Endodermal cell (in vitro differentiated cells): ENCODE measurements around the gene GABRG3. TPM values are rescaled to one million over a fixed set of nuclear protein-coding genes. Genes with fewer than 3 reads are reported as not detected.

Experiments
- DNase-seq: peaks from one replicate; pipeline ENCODE4 v3.0.0-alpha.2; 2017
- H3K27ac ChIP-seq: 2 replicates; pipeline ENCODE4 v1.5.1; 2013; ENCODE audit warnings: mild to moderate bottlenecking, low read depth, low read length, moderate library complexity
- H3K27me3 ChIP-seq: 2 replicates; pipeline ENCODE4 v1.6.1; 2013; ENCODE audit warnings: mild to moderate bottlenecking, low read length, moderate library complexity; ENCODE audit not compliant: insufficient read depth, control insufficient read depth, poor library complexity, severe bottlenecking
- H3K36me3 ChIP-seq: 2 replicates; pipeline ENCODE4 v1.7.0; 2013; ENCODE audit warnings: mild to moderate bottlenecking, low read length, moderate library complexity; ENCODE audit not compliant: control insufficient read depth, insufficient read depth
- H3K4me1 ChIP-seq: one replicate; pipeline ENCODE4 v1.7.0; 2013; ENCODE audit warnings: low read length; ENCODE audit not compliant: control insufficient read depth, insufficient read depth
- H3K4me3 ChIP-seq: 2 replicates; pipeline ENCODE4 v1.5.1; 2013; ENCODE audit warnings: mild to moderate bottlenecking, low read length, moderate library complexity
- H3K9ac ChIP-seq: 2 replicates; pipeline ENCODE4 v1.6.1; 2013; ENCODE audit warnings: mild to moderate bottlenecking, low read length, moderate library complexity; ENCODE audit not compliant: poor library complexity, severe bottlenecking; ENCODE audit errors: extremely low read depth
- H3K9me3 ChIP-seq: 2 replicates; pipeline ENCODE4 v1.6.1; 2013; ENCODE audit warnings: mild to moderate bottlenecking, low read length, moderate library complexity; ENCODE audit not compliant: control insufficient read depth
- H3K27ac Mint-ChIP-seq: 2 replicates; pipeline ENCODE4 v1.8.0; 2020; ENCODE audit warnings: mixed read lengths
- H3K27me3 Mint-ChIP-seq: 2 replicates; pipeline ENCODE4 v1.8.0; 2021; ENCODE audit warnings: mild to moderate bottlenecking, mixed read lengths; ENCODE audit not compliant: insufficient read depth
- H3K36me3 Mint-ChIP-seq: 2 replicates; pipeline ENCODE4 v1.8.0; 2020; ENCODE audit warnings: low read depth, mixed read lengths
- H3K4me1 Mint-ChIP-seq: 2 replicates; pipeline ENCODE4 v1.8.0; 2020; ENCODE audit warnings: mixed read lengths
- H3K4me3 Mint-ChIP-seq: 2 replicates; pipeline ENCODE4 v1.8.0; 2020; ENCODE audit warnings: mild to moderate bottlenecking, moderate library complexity, mixed read lengths
- H3K9me3 Mint-ChIP-seq: 2 replicates; pipeline ENCODE4 v1.8.0; 2020; ENCODE audit warnings: mild to moderate bottlenecking, mixed read lengths
- WGBS, 2 experiments: methylation state at CpG; one replicate each; pipeline versions ENCODE4 v1.1.5 to v1.1.7; 2013; ENCODE audit warnings: missing lambda C conversion rate in 2 of 2, mixed read lengths in 1 of 2; ENCODE audit not compliant: insufficient coverage in 1 of 2, insufficient read length in 1 of 2; 5-methylcytosine and 5-hydroxymethylcytosine counted together
- total RNA-seq, 2 donors: library from RNA; stranded (reverse); fragmentation: NEBNext Ultra II Directional in 1 of 2; extraction: Animal tissue kit (Norgen Biotek cat#: 25700) in 1 of 2; gene quantifications; 2 replicates in 1 of 2; 3 replicates in 1 of 2; pipeline ENCODE4 v1.2.1, GENCODE V29; 2021
- TF ChIP-seq, protein P1 (sequence below): fragments of 200-600 bp; sonication (generic); conservative IDR thresholded peaks from 2 replicates; pipeline ENCODE4 v1.5.0; 2021; ENCODE audit warnings: antibody characterized with exemption, mild to moderate bottlenecking

The GABRG3 gene
- total RNA-seq, 2 donors from 2014 or later = 0.48 to 0.84 TPM

- H3K4me1 ChIP-seq = peaks cover 3% of the 10 kb centered on the region
- peaks cover 5% of the 10 kb centered on the region for H3K4me1 Mint-ChIP-seq
- H3K9me3 Mint-ChIP-seq = peaks cover 10% of the 10 kb centered on the region
- DNase-seq = no peak
- no peak overlapping the region for H3K27ac ChIP-seq
- no peaks in the 10 kb centered on the region for H3K9me3 ChIP-seq
- 96% methylated on average over 5 of the region's 5 CpGs for WGBS, 2 experiments
- no peaks in the 10 kb centered on the region for H3K27me3 Mint-ChIP-seq
- no peak overlapping the region for H3K4me3 Mint-ChIP-seq
- no peaks in the 10 kb centered on the region for H3K36me3 ChIP-seq
- H3K27ac Mint-ChIP-seq = no peak overlapping the region
- H3K27me3 ChIP-seq = no peaks in the 10 kb centered on the region
- no peak overlapping the region for H3K4me3 ChIP-seq
- no peaks in the 10 kb centered on the region for H3K36me3 Mint-ChIP-seq
- H3K9ac ChIP-seq = no peak overlapping the region
- TF ChIP-seq, protein P1, sequence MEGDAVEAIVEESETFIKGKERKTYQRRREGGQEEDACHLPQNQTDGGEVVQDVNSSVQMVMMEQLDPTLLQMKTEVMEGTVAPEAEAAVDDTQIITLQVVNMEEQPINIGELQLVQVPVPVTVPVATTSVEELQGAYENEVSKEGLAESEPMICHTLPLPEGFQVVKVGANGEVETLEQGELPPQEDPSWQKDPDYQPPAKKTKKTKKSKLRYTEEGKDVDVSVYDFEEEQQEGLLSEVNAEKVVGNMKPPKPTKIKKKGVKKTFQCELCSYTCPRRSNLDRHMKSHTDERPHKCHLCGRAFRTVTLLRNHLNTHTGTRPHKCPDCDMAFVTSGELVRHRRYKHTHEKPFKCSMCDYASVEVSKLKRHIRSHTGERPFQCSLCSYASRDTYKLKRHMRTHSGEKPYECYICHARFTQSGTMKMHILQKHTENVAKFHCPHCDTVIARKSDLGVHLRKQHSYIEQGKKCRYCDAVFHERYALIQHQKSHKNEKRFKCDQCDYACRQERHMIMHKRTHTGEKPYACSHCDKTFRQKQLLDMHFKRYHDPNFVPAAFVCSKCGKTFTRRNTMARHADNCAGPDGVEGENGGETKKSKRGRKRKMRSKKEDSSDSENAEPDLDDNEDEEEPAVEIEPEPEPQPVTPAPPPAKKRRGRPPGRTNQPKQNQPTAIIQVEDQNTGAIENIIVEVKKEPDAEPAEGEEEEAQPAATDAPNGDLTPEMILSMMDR = no peak
These were observed 118.7 kb downstream of the GABRG3 start for GRCh38 chr15:27089676-27090075.

DNA sequence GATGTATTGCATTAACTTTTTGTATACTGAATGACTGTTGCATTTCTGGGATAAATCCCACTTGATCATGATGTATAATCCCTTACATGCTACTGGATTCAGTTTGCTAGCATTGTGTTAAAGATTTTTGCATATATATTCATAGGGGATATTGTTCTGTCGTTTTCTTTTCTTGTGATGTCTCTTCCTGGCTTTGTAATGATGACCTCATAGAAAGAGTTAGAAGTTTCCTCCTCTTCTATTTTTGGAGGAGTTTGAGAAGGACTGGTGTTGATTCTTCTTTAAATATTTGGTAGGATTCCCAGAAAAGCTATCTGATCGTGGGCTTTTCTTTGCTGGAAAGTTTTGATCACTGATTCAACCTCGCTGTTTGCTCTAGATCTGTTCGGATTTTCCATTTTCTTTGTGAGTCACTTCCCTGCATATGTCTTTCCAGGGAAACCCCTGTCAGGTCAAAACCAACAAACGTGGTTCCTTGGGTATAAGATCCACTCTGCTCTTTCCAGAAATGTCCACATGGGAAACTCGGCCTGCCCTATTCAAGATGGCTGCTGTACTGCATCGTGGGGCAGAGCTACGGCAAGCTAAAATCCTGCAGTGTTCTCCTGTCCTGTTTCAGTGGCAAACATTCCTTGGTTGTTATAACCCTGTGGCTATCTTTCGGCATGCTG lies 120.4 kb downstream of the GABRG3 start:
- Histone ChIP-seq H3K27ac (no peak overlapping the region), H3K4me1 (no peaks in the 10 kb centered on the region), H3K4me3 (no peak overlapping the region), H3K27me3 (no peaks in the 10 kb centered on the region), H3K9ac (no peak overlapping the region), H3K36me3 (no peaks in the 10 kb centered on the region), H3K9me3 (no peaks in the 10 kb centered on the region)
- H3K4me1 Mint-ChIP-seq = no peaks in the 10 kb centered on the region
- peaks cover 10% of the 10 kb centered on the region for H3K9me3 Mint-ChIP-seq
- TF ChIP-seq, protein P1 = no peak
- no peaks in the 10 kb centered on the region for H3K36me3 Mint-ChIP-seq
- H3K27me3 Mint-ChIP-seq = no peaks in the 10 kb centered on the region
- 90 to 92% methylated on average over 8 to 9 of the region's 9 CpGs for WGBS, 2 experiments
- no peak overlapping the region for H3K4me3 Mint-ChIP-seq
- no peak overlapping the region for H3K27ac Mint-ChIP-seq
- no peak for DNase-seq

DNA sequence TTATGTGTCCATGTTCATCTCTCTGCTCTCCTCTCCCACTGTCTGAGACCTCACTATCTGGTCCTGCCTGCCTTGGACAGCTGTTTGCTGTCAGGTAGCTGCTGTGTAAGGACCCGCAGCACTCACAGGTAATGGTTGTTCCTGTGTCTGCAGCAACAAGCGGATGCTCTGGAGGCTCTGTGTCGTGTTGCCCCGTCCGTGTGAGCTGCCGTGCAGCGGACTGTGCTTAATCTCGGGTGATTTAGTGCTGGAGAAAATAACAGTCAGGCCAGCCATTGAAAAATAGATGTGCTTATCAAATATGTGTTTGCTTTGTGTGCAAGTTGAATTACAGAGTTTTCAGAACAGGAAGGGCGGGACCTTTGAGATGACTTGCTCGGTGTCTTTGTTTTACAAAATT lies 121.4 kb downstream of the GABRG3 start:
- no peak overlapping the region for H3K4me3 ChIP-seq

More for the DNA sequence above, 121.4 kb downstream of the GABRG3 start:
- Mint-ChIP-seq H3K27ac (no peak overlapping the region), H3K4me3 (no peak overlapping the region), H3K27me3 (no peaks in the 10 kb centered on the region), H3K9me3 (peaks cover 10% of the 10 kb centered on the region), H3K4me1 (no peaks in the 10 kb centered on the region), H3K36me3 (no peaks in the 10 kb centered on the region)
- H3K9ac ChIP-seq = no peak overlapping the region
- no peaks in the 10 kb centered on the region for H3K4me1 ChIP-seq
- no peak overlapping the region for H3K27ac ChIP-seq
- no peaks in the 10 kb centered on the region for H3K27me3 ChIP-seq
- no peaks in the 10 kb centered on the region for H3K36me3 ChIP-seq
- no peaks in the 10 kb centered on the region for H3K9me3 ChIP-seq
- DNase-seq = no peak
- TF ChIP-seq, protein P1 = no peak
- WGBS, 2 experiments = 95% methylated on average over 8 to 10 of the region's 10 CpGs
